HG03457 (cell line): Measurements from ENCODE around the gene FIZ1.

Experiments used
- ATAC-seq: cut with Tn5 transposase; IDR thresholded peaks from one replicate; pipeline ENCODE4 v1.9.1; 2021; ENCODE audit warnings: moderate number of reproducible peaks; ENCODE audit not compliant: unreplicated experiment

FIZ1 gene, protein sequence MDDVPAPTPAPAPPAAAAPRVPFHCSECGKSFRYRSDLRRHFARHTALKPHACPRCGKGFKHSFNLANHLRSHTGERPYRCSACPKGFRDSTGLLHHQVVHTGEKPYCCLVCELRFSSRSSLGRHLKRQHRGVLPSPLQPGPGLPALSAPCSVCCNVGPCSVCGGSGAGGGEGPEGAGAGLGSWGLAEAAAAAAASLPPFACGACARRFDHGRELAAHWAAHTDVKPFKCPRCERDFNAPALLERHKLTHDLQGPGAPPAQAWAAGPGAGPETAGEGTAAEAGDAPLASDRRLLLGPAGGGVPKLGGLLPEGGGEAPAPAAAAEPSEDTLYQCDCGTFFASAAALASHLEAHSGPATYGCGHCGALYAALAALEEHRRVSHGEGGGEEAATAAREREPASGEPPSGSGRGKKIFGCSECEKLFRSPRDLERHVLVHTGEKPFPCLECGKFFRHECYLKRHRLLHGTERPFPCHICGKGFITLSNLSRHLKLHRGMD

DNA sequence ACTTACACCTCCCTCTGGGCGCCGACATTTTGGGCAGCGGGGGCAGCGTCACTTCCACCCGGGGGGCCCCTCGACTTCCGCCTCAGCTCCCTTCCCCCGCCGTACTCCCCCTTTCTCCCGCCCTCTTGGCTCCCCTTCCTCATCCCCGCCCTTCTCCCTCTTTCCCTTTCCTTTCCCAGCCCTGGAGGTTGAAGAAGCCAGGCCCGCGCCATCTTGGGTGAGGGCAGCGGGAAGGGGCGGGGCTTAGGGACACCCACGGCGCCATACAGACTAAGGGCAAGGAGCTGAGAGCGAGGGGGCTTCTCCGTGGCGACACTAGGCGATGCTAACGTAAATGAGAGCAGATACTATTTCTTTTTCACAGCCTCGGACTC is at the start of gene FIZ1:
Gene FIZ1 (minus strand): TSS at position 50 of the 374 bp plus-strand sequence. CDS start 1,652 bp downstream, outside the sequence.
- ATAC-seq, result peak; percentile 34

DNA sequence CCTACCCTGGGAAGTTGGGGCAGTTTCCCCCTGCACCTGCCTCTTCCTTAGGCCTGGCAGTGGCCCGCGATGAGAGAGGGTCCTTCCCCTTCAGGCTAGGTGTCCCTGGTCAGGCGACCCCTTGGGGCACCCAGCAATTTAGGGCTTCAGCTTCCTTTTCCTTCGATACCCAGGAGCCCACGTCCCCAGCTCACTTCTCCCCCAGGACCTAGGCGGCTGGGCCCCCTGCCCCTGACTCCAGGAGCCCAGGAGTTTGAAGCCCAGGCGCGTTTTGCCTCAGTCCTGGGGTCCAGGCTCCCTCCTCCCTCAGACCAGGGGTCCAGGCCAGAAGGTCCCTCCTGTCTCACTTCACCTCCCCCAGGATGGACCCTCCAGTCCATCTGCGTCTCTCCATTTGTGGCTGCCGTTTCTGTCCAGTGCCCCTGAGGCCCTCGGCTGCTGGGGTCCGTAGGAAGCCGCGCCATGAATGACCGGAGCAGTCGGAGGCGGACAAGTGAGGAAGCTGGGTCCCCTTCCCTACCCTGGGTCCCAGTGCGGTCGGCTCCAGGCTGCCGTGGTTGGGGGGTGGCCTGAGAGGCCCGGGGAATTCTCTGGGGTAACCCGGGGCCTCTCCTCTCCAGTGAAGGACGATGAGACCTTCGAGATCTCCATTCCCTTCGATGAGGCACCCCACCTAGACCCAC is 49.4 kb upstream of the FIZ1 start:
- no peak for ATAC-seq

DNA sequence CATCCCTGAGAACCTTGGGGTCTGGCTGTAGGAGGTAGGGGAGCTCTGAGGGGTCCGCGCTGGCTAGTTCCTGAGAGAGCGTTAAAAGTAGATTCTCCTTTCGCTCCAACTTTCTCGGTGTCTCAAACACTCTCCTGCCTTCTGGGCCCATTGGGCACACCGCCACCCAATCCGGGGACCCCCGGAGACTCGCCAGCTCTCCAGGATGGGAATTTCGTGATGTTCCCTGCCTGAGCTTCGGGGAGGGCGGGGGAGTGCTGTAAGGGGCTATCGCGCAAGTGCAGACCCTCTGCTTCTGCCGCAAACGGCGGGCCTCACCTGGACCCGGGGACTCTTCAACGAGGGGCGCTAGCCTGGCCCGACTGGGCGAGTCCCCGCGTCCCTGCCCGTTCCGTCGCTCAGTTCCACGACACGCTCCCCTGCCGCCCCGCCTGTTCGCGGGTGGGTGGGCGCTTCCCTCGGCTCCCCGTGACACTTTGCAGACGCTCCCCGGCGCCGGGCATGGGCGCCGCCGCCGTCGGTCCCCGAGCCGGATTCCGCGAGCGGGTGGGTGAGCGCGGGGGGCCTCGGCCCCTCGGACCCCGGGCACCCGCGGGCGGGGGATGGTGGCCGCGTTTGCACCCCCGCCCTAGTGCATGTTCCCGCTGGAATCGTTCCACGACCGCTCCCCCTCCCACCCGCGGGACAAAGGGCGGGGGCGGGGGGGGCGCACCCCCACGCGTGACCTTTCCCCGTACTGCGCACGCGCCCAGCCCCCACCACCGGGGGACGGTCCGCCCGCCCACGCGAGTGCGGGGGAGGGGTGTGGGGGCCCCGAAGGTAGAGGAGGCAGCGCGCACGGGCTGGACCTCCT is 48.6 kb upstream of the FIZ1 start, which contains the start of gene CCDC106:
Gene CCDC106 (plus strand): TSS at position 481 of the 853 bp plus-strand sequence. CDS start 835 bp downstream, outside the sequence.
- ATAC-seq, result no peak

DNA sequence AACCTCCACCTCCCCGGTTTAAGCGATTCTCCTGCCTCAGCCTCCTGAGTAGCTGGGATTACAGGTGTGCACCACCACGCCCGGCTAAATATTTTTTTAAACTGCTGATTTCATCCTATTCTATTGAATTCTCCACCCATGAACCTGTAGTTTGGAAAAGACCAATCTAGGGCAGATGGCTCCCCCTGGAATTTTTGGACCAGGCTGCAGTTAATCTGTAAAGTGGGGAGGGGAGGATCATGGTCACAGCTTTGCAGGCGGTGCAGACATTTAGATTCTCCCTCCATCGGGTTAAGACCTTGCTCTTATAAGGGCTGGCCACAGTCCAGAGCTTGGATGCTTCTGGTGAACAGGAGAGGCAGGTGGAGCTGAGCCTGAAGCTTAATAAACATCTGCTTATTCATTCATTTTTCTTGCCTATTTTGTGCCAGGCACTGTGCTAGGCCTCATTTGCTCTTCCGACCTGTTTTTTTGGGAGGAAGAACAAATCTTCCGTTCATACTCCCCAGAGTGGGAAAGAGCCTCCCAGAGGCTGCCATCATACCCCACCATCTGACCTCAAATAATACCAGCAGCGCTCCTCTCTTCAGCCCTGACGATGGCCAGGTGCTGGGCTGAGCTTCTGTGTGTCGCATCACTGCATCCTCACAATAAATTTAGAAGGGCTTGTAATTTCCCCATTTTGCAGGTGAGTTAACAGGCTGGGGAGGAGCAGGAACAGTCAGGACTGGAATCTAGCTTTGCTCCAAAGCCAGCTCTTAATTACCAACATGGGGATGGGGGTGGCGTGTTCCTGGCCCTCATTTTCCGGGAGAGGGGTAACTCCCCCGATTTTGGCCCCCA is 47.8 kb upstream of the FIZ1 start:
- no peak for ATAC-seq

DNA sequence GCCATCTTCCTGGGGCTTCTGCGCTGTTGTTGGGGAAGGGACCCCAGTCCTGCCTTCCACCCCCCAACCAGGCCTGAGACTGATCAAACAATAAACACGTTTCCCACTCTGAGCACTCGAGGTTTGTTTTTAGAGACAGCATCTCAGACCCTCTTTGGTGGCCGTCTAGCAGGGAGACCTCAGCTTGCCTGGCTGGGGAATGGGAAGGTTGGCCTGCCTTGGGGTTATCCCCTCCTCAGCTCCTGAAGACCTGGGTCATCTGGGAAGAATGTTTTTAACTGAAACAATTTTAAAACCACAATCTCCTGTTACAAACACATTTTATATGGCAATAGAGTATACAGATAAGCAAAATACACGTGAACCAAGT is 46.2 kb upstream of the FIZ1 start:
- ATAC-seq, result no peak

DNA sequence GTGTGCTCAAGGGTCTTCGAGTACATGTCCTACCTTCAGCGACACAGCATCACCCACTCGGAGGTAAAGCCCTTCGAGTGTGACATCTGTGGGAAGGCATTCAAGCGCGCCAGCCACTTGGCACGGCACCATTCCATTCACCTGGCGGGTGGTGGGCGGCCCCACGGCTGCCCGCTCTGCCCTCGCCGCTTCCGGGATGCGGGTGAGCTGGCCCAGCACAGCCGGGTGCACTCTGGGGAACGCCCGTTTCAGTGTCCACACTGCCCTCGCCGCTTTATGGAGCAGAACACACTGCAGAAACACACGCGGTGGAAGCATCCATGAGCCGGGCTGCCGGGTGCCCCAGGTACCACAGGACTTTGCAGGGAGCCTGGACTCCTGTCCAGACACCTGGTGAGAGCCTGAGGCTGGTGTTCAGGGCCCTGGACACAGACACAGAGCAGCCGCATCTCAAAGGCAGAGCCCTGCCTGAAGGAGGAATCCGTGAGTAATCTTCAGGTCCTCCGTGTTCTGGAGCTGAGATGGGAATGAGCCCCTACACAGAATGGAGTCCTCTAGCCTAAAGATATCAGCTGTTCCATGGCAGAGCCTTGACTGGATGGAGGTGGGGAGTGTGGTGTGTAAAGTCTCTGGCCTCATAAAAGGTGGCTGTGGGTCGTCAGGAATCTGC is 45.7 kb upstream of the FIZ1 start:
- no peak for ATAC-seq

DNA sequence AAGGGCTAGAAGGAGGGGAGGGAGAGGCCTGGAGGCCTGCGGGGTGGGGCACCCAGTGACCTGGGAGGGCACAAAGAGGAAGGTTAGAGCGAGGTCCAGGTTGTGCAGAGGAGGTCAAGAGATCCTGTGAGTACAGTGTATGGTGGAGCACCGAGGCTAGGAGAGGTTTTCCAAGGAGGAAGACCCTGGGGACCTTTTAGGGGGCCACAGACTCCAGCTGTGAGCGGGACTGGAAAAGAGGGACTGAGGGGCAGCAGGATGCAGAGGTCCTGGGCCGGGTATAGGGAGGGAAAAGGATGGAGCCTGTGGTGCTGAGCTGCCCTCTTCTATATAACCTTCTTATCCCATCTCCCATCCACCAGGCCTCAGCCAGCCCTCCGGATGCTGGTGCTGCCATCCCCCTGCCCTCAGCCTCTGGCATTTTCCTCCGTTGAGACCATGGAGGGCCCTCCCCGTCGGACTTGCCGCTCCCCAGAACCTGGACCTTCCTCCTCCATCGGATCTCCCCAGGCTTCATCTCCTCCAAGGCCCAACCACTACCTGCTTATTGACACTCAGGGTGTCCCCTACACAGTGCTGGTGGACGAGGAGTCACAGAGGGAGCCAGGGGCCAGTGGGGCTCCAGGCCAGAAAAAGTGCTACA is 45.0 kb upstream of the FIZ1 start:
- ATAC-seq, result no peak

DNA sequence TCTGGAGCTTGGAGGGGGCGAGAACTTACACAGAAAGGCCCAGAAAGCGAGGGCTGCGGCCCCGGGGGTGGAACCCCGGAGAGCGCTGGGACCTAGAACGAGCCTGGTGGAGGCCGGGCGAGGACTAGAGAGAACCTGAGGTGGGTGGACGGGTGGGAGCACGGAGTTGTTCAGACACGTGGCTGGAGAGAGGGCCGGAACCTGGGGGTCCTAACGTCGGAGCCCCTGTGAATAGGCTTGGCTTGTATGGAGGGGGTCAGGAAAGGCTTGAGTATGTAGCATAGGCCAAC is 44.5 kb upstream of the FIZ1 start:
- ATAC-seq, result no peak

DNA sequence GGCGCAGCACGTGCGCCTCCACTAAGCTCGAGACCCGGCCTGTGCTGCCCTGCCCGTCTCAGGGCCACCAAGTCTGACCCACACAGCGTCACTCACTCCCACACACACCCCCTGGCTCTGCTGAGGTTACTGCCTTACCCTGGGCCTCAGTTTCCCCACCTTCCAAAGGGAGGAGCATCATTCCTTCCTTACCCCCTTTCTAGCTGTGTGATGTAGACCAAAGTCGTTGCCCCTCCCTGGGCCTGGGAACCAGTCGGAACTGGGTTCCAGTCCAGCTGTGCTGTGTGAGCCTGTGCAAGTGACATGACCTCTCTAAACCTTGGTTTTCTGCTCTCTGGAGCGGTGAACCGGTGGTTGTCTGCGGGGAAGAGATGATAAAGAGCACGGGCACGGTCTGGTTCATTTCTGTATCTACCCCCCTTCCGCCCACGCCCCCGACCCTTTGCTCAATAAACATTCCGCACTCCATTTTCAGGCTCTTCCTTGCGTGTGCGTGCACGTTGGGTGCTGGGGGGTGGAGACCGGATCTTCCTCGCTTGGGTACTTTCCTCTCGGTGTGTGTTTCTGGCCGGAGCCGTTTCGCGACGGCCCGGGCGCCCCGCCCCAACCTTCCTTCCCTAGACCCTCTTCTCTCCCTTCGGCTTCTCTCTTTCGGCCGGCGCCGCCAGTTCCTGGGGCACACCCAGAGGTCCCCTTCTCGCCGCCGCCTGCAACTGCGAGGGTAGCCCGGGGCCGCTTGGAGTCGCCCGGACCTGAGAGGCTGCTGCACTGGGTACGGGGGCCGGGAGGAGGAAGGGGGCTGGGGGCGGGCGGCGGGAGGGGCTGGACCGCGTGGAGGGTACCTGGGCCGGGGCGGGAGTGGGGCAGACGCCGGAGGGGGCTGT is 43.9 kb upstream of the FIZ1 start, which contains the start of gene ZNF581:
Gene ZNF581 (plus strand): TSS at position 647 of the 884 bp plus-strand sequence. CDS start 923 bp downstream, outside the sequence.
- ATAC-seq, result no peak

DNA sequence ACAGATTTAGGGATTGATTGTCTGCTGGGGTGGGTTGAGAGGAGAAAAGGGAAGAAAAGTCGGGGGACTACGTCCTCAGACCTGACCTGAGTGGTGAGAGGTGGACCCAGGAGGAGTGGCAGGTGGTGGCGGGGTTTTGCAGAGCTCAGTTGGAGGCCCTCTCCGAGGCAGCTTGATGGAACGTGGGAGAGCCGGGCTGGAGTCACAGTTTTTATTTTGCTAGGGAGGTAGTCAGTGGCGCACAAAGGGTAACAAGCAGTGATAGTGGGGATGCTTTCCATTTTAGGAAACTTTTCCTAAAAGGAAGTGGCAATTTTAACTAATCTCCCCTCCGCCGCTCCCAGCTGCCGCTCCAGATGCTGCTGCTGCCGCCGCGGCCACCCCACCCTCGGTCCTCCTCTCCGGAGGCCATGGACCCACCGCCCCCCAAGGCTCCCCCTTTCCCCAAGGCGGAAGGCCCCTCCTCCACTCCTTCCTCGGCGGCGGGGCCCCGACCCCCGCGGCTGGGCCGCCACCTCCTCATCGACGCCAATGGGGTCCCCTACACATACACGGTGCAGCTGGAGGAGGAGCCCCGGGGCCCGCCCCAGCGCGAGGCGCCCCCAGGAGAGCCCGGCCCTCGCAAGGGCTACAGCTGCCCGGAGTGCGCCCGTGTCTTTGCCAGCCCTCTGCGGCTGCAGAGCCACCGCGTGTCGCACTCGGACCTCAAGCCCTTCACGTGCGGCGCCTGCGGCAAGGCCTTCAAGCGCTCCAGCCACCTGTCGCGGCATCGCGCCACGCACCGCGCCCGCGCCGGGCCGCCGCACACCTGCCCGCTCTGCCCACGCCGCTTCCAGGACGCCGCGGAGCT is 43.1 kb upstream of the FIZ1 start:
- ATAC-seq, result no peak

DNA sequence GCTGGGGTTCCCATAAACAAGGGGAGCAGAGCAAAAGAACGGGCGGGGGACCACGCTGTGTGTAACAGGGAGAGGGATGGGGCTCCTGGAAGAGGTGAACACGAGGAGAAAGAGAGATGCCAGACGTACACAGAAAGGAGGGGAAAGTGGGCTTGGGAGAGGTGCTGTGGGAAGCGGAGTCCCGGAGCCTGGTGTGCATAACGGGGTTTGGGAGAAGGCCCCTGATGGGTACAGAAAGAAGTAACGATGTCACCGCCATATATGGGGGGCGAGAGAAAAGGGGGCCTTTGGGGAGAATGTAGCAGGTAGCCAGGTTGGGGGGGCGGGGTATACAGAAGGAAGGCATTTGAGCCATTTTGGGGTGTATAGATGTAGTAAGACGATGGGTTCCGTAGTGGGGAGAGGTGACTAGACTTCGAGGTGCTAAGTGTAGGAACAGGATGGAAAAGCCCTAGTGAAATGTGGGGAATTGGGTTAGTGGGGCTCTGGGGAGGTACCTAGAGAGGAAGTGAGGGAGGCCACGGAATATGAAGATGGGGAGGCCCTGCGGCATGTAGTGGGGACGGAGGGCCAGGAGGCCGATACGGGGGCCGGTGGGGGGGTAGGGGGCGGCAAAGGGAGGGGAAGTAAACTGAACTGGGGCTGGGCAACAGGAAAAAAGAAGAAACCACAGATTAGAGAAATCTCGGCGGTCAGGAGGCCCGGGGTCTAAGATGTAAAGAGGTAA is 42.3 kb upstream of the FIZ1 start:
- ATAC-seq, result no peak

DNA sequence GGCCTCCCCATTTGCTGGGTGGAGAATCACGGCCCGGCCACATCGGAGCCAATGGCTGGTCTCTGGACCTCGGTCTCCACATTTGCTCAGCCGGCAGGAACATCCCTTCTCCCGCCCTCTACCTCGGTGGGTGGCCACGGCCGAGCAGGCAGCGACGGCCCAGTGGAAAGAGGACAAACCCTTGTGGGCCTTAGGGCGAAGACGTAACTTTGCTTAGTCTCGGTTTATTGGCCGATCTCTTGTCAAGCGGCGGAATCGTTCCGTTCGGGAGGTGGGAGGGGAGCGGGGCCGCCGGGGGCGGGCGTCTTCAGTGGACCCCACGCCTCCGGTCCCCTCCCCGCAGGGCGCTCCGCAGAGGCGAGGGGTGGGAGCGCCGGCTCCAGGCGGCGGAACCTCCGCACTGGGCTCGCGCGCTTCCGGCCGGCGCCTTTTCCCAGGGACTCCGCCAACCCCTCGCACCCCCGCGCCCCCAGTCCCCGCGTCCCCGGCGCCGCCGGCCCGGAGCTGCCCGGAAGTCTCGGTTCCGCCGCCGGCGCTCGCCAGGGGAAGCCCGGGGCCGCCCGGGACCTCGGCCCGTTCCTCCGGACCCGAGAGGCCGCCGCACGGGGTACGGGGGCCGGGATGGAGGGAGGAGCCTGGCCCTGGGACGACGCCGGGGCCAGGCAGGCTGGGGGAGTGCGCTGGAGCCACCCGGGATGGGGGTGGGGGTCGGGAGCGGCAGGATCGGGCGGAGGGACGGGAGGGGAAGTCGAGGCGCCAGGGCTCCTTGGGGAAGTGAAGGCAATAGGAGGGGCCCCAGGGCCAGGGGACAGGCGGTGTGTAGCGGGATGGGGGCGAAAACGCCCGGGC is 41.5 kb upstream of the FIZ1 start, which contains the start of gene ZNF580:
Gene ZNF580 (plus strand): TSS at position 426 of the 849 bp plus-strand sequence. CDS start 1,507 bp downstream, outside the sequence.
- no peak for ATAC-seq

DNA sequence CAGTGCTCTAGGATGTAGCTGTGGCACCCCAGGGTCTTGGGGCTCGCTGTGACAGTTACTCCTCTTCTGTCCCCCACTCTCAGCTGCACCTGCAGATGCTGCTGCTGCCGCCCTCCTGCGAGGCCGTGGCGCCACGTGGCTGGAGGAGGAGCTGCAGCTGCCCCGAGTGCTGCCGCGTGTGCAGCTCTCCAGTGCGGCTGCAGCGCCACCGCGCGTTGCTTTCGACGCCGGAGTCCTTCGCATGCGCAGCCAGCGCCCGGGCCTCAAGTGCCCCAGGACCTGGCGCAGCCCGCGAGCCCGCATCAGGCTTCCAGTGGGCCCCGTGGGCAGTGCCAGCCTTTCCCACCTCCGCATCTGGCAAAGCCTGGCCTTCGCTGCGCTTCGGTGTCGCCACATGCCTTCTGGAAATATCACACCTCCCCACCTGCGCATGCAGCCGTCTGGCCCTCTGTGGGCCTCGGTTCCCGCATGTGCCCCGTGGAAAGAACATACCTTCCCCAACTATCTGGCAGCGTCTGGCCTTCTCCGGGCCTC is 40.8 kb upstream of the FIZ1 start:
- no peak for ATAC-seq

DNA sequence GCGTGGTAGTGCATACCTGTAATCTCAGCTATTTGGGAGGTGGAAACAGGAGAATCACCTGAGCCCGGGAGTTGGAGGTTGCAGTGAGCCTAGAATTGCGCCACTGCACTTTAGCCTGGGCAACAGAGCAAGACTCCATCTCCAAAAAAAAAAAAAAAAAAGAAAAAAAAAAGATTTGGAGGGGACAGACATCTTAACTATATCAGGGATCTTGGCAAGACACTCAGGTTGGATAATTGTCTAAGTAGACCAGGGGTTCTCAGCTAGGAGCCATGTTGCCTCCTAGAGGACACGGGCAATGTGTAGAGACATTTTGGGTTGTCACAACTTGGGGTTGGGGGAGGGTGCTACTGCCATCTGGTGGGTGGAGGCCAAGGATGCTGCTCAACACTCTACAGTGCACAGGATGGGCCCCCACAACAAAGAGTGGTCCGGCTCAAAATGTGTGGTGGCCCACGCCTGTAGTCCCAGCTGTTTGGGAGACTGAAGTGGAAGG is 39.6 kb upstream of the FIZ1 start:
- no peak for ATAC-seq

DNA sequence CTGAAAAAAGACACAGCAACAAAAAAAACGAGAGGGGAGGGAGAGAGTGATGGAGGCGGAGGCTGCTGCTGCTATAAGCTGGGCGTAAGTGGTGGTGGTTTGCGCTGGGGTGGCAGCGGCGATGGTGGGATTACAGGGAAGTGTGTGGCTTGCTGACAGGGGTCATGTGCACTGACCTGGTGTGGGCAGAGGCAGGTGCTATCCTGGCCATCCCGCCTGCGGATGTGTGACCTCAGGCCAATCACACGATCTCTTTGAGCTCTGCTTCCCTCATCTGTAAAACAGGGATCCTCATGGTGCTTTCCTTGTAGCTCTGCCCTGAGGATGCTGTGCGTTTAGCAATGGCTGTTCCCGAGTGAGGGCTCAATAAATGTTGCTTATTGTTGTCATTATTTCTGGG is 38.2 kb upstream of the FIZ1 start:
- no peak for ATAC-seq
